ENCODE measurements around the gene CREBRF.
"Not testable (repeated sequence)": the region's sequence is repeated elsewhere in the genome, so short reads cannot be mapped to it uniquely, and the experiment has no call there.

Gene CREBRF

DNA sequence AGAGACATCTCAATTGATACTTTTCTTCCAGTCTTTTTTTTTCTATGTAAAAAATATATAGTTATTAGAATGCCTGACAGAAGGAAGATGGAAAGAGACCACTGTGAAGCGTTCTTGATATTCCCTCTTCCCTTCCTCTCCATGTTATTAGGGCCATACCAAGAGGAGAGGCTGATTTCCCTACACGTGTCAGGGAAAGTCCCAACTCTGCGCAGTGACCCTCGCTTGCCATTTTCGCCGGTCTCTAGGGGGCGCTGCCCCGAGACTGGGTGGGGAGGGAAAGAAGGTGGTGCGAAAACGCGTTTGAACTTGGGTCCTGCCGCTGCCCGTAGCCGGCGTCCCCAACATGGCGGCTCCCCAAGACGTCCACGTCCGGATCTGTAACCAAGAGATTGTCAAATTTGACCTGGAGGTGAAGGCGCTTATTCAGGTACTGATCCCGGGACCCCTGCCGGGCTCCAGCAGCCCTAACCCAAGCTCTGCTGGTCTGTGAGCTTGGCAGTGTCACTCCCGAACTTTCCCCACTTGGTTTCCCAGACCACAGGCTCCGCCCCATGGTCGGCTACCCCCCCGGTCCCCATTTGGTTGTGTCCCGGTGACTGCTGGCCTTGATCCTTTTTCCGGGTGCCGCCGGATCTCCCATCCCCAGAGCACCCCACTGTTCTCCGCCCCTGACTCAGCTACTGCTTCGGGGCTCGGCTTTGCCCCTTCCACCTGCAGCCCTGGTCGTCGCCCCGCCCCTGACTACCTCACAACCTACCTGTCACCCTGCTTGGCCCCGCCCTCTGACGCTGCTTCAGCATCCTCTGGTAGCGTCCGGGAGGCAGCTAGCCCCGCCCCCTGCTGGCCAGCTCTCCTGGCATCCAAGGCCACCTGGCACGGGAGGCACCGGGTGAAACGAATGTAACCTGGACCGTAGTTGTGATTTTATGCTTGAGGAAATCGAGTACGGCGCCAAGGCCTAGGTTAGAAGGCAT, 88.3 kb downstream of the CREBRF start, which contains the start of gene BNIP1:
BNIP1 (plus strand) TSS at position 332 of the 977 bp plus-strand sequence; CDS start at position 347, 15 bp downstream.
- TF ChIP-seq, protein P1, sequence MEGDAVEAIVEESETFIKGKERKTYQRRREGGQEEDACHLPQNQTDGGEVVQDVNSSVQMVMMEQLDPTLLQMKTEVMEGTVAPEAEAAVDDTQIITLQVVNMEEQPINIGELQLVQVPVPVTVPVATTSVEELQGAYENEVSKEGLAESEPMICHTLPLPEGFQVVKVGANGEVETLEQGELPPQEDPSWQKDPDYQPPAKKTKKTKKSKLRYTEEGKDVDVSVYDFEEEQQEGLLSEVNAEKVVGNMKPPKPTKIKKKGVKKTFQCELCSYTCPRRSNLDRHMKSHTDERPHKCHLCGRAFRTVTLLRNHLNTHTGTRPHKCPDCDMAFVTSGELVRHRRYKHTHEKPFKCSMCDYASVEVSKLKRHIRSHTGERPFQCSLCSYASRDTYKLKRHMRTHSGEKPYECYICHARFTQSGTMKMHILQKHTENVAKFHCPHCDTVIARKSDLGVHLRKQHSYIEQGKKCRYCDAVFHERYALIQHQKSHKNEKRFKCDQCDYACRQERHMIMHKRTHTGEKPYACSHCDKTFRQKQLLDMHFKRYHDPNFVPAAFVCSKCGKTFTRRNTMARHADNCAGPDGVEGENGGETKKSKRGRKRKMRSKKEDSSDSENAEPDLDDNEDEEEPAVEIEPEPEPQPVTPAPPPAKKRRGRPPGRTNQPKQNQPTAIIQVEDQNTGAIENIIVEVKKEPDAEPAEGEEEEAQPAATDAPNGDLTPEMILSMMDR (IDR thresholded peaks at IDR 0.05; ENCODE audit: extremely low read depth, missing control alignments), result peak; percentile 94
- DNase-seq (ENCODE audit: low spot score), result peak; percentile 92

DNA sequence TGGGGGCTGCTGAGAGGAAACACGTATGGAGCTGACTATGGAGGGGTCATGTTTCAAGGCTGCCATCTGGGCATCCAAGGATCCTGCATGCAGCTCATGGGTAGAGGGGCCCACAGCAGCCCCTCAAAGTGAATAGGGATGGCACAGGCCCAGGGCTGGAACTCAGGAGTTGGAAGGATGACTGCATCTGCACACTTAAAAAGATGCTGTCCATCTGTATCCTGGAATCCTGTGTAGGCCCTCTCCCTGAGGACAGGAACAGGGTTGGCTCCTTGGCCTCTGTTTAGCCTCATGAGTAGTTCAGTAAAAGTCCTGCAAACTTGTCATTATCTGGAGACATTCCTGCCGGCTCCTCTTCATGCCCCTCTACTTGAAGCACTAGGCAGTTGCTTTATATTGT, 92.2 kb downstream of the CREBRF start:
- no peak for DNase-seq (ENCODE audit: low spot score)
- TF ChIP-seq, protein P1 (IDR thresholded peaks at IDR 0.05; ENCODE audit: extremely low read depth, missing control alignments), result no peak

DNA sequence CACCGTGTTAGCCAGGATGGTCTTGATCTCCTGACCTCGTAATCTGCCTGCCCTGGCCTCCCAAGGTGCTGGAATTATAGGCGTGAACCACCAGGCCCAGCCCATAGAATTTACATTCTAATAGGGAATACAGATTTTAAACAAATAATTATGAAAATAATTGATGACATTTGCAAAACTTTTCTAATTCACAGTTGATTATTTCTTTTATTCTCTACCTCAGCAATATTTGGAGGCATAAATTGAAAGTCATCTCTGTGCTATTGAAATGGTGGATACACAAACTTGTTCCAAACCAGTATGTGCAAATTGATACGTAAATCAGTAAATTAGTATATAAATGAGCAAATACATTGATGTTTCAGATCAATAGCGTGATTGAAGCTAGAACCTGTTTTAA, 96.4 kb downstream of the CREBRF start:
- TF ChIP-seq, protein P1 (IDR thresholded peaks at IDR 0.05; ENCODE audit: extremely low read depth, missing control alignments), result no peak
- DNase-seq (ENCODE audit: low spot score), result no peak

DNA sequence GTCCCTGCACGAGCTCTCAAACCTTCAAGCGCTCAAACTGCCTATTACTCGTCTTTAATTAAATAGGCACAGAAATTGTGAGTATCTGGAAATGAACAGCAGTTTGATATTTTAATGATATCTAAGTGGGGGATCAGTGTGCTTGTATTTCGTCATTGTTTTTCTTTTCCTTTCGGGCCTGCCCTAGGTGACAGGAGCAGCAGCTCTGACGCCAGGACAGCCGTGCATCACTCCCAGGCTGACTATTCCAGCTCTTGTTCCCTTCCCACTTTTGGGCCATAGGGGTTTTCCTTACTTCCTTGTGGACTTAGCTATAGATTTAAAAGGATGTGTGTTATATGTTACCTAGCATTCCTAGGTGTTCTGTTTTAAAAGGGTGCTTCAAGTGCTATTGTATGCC, 97.7 kb downstream of the CREBRF start:
- TF ChIP-seq, protein P1 (IDR thresholded peaks at IDR 0.05; ENCODE audit: extremely low read depth, missing control alignments), result no peak
- DNase-seq (ENCODE audit: low spot score), result no peak

DNA sequence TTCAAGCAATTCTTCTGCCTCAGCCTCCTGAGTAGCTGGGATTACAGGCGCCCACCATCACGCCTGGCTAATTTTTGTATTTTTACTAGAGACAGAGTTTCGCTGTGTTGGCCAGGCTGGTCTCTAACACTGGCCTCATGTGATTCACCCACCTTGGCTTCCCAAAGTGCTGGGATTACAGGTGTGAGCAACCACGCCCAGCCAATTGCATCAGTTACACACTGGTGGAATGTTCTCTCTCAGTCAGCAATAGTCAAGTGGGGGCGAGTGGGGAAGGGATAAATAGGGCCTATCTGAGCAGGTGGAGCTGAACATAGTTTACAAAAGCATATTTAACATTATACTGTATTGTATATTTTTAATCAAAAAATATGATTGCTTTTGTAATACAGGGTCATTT, 98.5 kb downstream of the CREBRF start:
- DNase-seq (ENCODE audit: low spot score), result not testable (repeated sequence)

DNA sequence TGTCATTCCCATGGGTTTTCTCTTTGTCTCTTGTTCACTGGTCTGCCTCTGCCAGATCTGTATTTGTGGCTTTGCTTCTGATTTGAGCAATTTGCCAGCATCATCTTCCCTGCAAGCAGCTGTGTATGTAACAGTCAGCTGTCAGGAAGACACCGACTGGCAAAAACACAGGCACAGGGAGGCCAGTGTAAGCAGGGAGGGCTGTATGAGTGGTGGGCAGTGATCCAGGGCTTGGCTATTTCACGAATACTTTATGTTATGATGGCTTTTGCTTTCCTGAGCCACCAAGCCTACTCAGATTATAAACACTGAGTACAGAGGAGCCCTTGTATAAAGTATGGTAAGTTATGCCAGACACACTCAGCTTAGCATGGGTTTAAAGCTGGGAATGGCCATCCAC, 99.8 kb downstream of the CREBRF start:
- DNase-seq (ENCODE audit: low spot score), result no peak
- TF ChIP-seq, protein P1 (IDR thresholded peaks at IDR 0.05; ENCODE audit: extremely low read depth, missing control alignments), result no peak

DNA sequence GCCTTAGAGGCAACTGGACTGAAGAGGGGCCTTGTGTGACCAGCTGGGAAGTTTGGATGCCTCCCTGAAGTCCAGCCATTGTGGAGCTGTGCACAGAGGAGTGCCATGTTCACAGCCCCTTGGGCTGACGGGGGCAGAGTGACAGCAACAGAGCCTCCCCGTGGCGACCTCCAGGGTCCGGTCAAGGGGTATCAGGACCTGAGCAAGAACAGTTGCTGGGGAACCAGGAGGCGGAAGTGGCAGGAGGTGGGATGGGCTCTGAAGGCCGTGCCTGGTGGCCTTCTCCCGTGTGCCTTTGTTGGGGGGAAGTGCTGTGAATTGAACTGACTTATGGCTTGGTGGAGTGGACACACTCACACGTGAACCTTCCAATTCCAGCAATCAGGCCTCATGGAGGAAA, 102.2 kb downstream of the CREBRF start:
- TF ChIP-seq, protein P1 (IDR thresholded peaks at IDR 0.05; ENCODE audit: extremely low read depth, missing control alignments), result no peak
- no peak for DNase-seq (ENCODE audit: low spot score)

All from GM20000 (cell line).